Measurements from ENCODE around the gene ARFGAP1. TPM values are rescaled to one million over a fixed set of nuclear protein-coding genes. Genes with fewer than 3 reads are reported as not detected.

Gene ARFGAP1
- polyA plus RNA-seq, 1 donor (not counting 4 experiments of a cell fraction or from before 2014, with no cell fraction given): 31.5 TPM

DNA sequence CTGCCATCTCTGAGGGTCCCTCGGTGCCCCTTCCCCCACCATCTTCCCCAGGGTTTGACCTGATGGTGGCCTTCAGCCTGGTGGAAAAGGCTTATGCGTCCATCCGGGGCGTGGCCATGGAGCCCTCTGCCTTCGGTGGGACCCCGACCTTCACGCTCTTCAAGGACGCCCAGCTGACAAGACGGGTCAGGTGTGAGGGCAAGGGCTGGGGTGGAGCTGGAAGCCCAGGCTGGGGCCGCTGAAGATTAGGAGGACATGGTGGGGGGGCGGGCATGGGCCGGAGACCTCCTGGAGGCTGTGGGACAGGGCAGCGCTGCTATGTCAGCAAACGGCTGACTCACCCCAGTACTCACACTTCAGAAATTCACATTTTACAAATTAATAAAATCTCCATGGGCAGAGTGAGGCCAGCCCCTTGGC, 43.9 kb downstream of the ARFGAP1 start:
- TF ChIP-seq CTCF (optimal IDR thresholded peaks at IDR 0.05 in 1 of 3, IDR thresholded peaks at IDR 0.05 in 1 of 3, conservative IDR thresholded peaks at IDR 0.05 in 1 of 3; ENCODE audit: extremely low read depth in 1 of 3, insufficient read depth in 2 of 3, low read length in 3 of 3) (no peak), EZH2 (IDR thresholded peaks at IDR 0.05; ENCODE audit: low read length) (no peak)
- H3K79me2 ChIP-seq (ENCODE audit: control insufficient read depth, insufficient read depth, low read length): no peaks in the 10 kb centered on the region
- H3K36me3 ChIP-seq (ENCODE audit: control insufficient read depth in 2 of 2, extremely low read depth in 1 of 2, insufficient read depth in 2 of 2, low read length in 2 of 2): no peaks in the 10 kb centered on the region
- no peak overlapping the region for H3K4me3 ChIP-seq (ENCODE audit: control insufficient read depth in 2 of 3, extremely low read depth in 1 of 3, insufficient read depth in 2 of 3, low read depth in 1 of 3, low read length in 3 of 3)
- H3K27ac ChIP-seq (ENCODE audit: control insufficient read depth, insufficient read depth, low read length): no peak overlapping the region
- no peaks in the 10 kb centered on the region for H3K9me3 ChIP-seq (ENCODE audit: control insufficient read depth, low read depth, low read length)
- no peak overlapping the region for H2AFZ ChIP-seq (ENCODE audit: control insufficient read depth, low read length)
- no peaks in the 10 kb centered on the region for H4K20me1 ChIP-seq (ENCODE audit: control insufficient read depth, extremely low read depth, insufficient read depth, low read length)
- DNase-seq (ENCODE audit: low read depth, low spot score): no peak
- H3K9ac ChIP-seq (ENCODE audit: control insufficient read depth, extremely low read depth, insufficient read depth, low read length): no peak overlapping the region
- H3K9me1 ChIP-seq (ENCODE audit: control insufficient read depth, extremely low read depth, insufficient read depth, low read length): no peaks in the 10 kb centered on the region
- H3K4me2 ChIP-seq (ENCODE audit: control insufficient read depth, extremely low read depth, insufficient read depth, low read depth, low read length): no peak overlapping the region
- H3K27me3 ChIP-seq (ENCODE audit: control insufficient read depth, extremely low read depth, insufficient read depth, low read length): peaks cover 8% of the 10 kb centered on the region
- no peak for FAIRE-seq
- H3K4me1 ChIP-seq (ENCODE audit: control insufficient read depth, extremely low read depth, insufficient read depth, low read length): no peaks in the 10 kb centered on the region
- dilution Hi-C loops (cut with MboI; ENCODE audit: extremely low pct_ligation_motif_present, low sequenced_read_pairs): no loop called here

DNA sequence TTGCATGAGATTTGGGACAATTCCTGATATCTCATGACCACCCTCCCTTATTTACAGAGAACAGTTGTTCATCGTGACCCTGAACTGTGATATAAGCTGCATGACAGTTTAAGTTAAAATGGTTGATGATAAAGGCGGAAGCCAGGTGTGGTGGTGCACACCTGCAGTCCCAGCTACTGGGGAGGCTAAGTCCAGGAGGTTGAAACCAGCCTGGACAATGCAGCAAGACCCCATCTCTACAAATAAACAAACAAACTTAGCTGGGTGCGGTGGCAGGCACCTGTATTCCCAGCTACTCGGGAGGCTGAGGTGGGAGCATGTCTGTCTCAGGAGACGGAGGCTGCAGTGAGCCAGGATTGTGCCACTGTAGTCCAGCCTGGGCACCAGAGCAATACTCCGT, 44.4 kb downstream of the ARFGAP1 start:
- Histone ChIP-seq H3K9me1 (ENCODE audit: control insufficient read depth, extremely low read depth, insufficient read depth, low read length) (no peaks in the 10 kb centered on the region), H3K27me3 (ENCODE audit: control insufficient read depth, extremely low read depth, insufficient read depth, low read length) (peaks cover 7% of the 10 kb centered on the region), H2AFZ (ENCODE audit: control insufficient read depth, low read length) (no peak overlapping the region), H3K4me1 (ENCODE audit: control insufficient read depth, extremely low read depth, insufficient read depth, low read length) (no peaks in the 10 kb centered on the region), H3K27ac (ENCODE audit: control insufficient read depth, insufficient read depth, low read length) (no peak overlapping the region), H3K36me3 (ENCODE audit: control insufficient read depth in 2 of 2, extremely low read depth in 1 of 2, insufficient read depth in 2 of 2, low read length in 2 of 2) (no peaks in the 10 kb centered on the region), H4K20me1 (ENCODE audit: control insufficient read depth, extremely low read depth, insufficient read depth, low read length) (no peaks in the 10 kb centered on the region), H3K79me2 (ENCODE audit: control insufficient read depth, insufficient read depth, low read length) (no peaks in the 10 kb centered on the region), H3K9me3 (ENCODE audit: control insufficient read depth, low read depth, low read length) (no peaks in the 10 kb centered on the region), H3K4me3 (ENCODE audit: control insufficient read depth in 2 of 3, extremely low read depth in 1 of 3, insufficient read depth in 2 of 3, low read depth in 1 of 3, low read length in 3 of 3) (no peak overlapping the region), H3K9ac (ENCODE audit: control insufficient read depth, extremely low read depth, insufficient read depth, low read length) (no peak overlapping the region), H3K4me2 (ENCODE audit: control insufficient read depth, extremely low read depth, insufficient read depth, low read depth, low read length) (no peak overlapping the region)
- FAIRE-seq (no peak), DNase-seq (ENCODE audit: low read depth, low spot score) (no peak)
- TF ChIP-seq EZH2 (IDR thresholded peaks at IDR 0.05; ENCODE audit: low read length): no peak
- no peak for TF ChIP-seq CTCF (optimal IDR thresholded peaks at IDR 0.05 in 1 of 3, IDR thresholded peaks at IDR 0.05 in 1 of 3, conservative IDR thresholded peaks at IDR 0.05 in 1 of 3; ENCODE audit: extremely low read depth in 1 of 3, insufficient read depth in 2 of 3, low read length in 3 of 3)
- dilution Hi-C loops (cut with MboI; ENCODE audit: extremely low pct_ligation_motif_present, low sequenced_read_pairs): no loop called here
